HG02870 (cell line): ENCODE results near the gene SASH1.
"Not testable (repeated sequence)": the region's sequence is repeated elsewhere in the genome, so short reads cannot be mapped to it uniquely, and the experiment has no call there.

Experiments
- ATAC-seq: cut with Tn5 transposase; IDR thresholded peaks from one replicate; pipeline ENCODE4 v1.9.1; 2021; ENCODE audit warnings: mild to moderate bottlenecking, moderate library complexity; ENCODE audit not compliant: unreplicated experiment

Gene SASH1

GRCh38 chr6:148364056-148364824 lies 21.6 kb downstream of the SASH1 start:
- ATAC-seq = no peak

- ATAC-seq = no peak
These were observed 22.4 kb downstream of the SASH1 start for GRCh38 chr6:148365041-148365440.

- no peak for ATAC-seq
These were observed 24.9 kb downstream of the SASH1 start for GRCh38 chr6:148367411-148368024.

- no peak for ATAC-seq
These were observed 27.5 kb downstream of the SASH1 start for GRCh38 chr6:148370176-148370575.

- ATAC-seq = no peak
These were observed 31.6 kb downstream of the SASH1 start for GRCh38 chr6:148374040-148374774.

GRCh38 chr6:148375401-148375800 lies 32.8 kb downstream of the SASH1 start:
- no peak for ATAC-seq

GRCh38 chr6:148379481-148379880 lies 36.8 kb downstream of the SASH1 start:
- ATAC-seq = no peak

- ATAC-seq = no peak
These were observed 37.5 kb downstream of the SASH1 start for GRCh38 chr6:148379966-148380713.

- not testable (repeated sequence) for ATAC-seq
These were observed 39.4 kb downstream of the SASH1 start for GRCh38 chr6:148382051-148382450.

- ATAC-seq = no peak
These were observed 40.2 kb downstream of the SASH1 start for GRCh38 chr6:148382861-148383260.

- no peak for ATAC-seq
These were observed 41.2 kb downstream of the SASH1 start for GRCh38 chr6:148383658-148384368.

GRCh38 chr6:148385379-148385778 lies 42.7 kb downstream of the SASH1 start:
- ATAC-seq = no peak

- ATAC-seq = no peak
These were observed 45.9 kb downstream of the SASH1 start for GRCh38 chr6:148388521-148388920.

GRCh38 chr6:148389086-148389485 lies 46.4 kb downstream of the SASH1 start:
- ATAC-seq = no peak

- no peak for ATAC-seq
These were observed 47.3 kb downstream of the SASH1 start for GRCh38 chr6:148389917-148390316.

GRCh38 chr6:148392127-148392526 lies 49.5 kb downstream of the SASH1 start:
- not testable (repeated sequence) for ATAC-seq

- ATAC-seq = no peak
These were observed 50.0 kb downstream of the SASH1 start for GRCh38 chr6:148392671-148393070.

GRCh38 chr6:148395583-148396101 lies 53.0 kb downstream of the SASH1 start:
- ATAC-seq = no peak

- ATAC-seq = no peak
These were observed 53.8 kb downstream of the SASH1 start for GRCh38 chr6:148396411-148396810.

- no peak for ATAC-seq
These were observed 54.3 kb downstream of the SASH1 start for GRCh38 chr6:148396926-148397325.
